ENCODE measurements around the gene SH3PXD2B.

Gene SH3PXD2B

GRCh38 chr5:172407822-172408221, 46.5 kb downstream of the SH3PXD2B start:
- TF ChIP-seq CTCF (IDR thresholded peaks at IDR 0.05; ENCODE audit: low read depth, low read length, missing control alignments), result no peak
- no peak overlapping the region for H3K4me3 ChIP-seq (ENCODE audit: low read depth, low read length)
- no peak for DNase-seq (ENCODE audit: low read depth)

GRCh38 chr5:172407241-172407691, 47.1 kb downstream of the SH3PXD2B start:
- no peak overlapping the region for H3K4me3 ChIP-seq (ENCODE audit: low read depth, low read length)
- no peak for DNase-seq (ENCODE audit: low read depth)
- TF ChIP-seq CTCF (IDR thresholded peaks at IDR 0.05; ENCODE audit: low read depth, low read length, missing control alignments), result no peak

GRCh38 chr5:172405226-172406107, 48.9 kb downstream of the SH3PXD2B start:
- TF ChIP-seq CTCF (IDR thresholded peaks at IDR 0.05; ENCODE audit: low read depth, low read length, missing control alignments), result no peak
- DNase-seq (ENCODE audit: low read depth), result no peak
- H3K4me3 ChIP-seq (ENCODE audit: low read depth, low read length), result no peak overlapping the region

GRCh38 chr5:172404746-172405145, 49.6 kb downstream of the SH3PXD2B start:
- no peak for TF ChIP-seq CTCF (IDR thresholded peaks at IDR 0.05; ENCODE audit: low read depth, low read length, missing control alignments)
- DNase-seq (ENCODE audit: low read depth), result no peak
- H3K4me3 ChIP-seq (ENCODE audit: low read depth, low read length), result no peak overlapping the region

DNA sequence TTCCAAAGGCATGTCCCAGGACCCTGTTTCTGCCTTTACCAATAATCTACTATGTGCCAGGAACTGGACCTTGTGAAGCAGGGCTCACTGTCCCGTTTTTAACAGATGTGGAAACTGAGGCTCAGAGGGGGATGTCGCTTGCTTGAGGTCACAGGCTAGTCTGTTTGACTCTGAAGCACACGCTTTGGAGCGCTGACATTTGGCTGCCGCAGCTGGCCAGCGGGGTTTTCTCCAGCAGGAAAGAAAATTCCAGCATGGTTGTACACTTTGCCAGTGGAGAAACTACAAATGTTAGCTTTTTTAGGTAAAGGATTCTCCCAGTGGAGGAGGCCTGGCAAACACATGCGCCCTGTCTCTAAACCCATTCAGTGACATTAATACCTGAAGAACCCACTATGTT, 50.5 kb downstream of the SH3PXD2B start:
- no peak for TF ChIP-seq CTCF (IDR thresholded peaks at IDR 0.05; ENCODE audit: low read depth, low read length, missing control alignments)
- no peak overlapping the region for H3K4me3 ChIP-seq (ENCODE audit: low read depth, low read length)

DNA sequence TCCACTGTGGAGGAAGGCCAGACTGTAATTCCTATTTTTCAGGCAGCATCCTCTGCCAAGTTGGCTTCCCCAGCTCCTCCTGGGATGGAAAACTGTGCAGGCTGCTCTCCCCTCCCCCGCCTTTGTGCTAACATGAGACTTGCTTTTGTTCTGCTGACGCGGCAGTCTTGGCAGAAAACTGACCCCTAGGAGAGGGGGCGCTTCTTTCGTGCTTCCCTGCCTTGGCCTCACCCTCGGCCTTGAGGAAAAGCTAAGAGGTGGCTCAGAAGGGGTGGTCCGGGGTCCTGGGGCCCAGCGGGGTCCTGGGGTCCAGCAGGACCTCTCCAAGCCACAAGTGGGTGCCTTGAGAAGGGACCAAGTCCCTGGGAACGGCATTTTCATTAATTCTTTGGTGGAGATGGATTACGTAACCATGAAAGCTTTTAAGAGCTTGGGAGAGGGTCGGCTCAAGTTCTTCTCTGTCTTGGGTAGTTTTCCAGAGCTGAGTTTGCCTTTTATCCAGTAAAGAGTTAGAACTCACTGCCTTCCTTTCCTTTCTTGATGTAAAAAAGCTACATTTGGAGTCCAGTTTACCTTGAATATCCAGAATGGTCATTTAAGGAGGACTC, 51.0 kb downstream of the SH3PXD2B start:
- no peak for TF ChIP-seq CTCF (IDR thresholded peaks at IDR 0.05; ENCODE audit: low read depth, low read length, missing control alignments)
- no peak overlapping the region for H3K4me3 ChIP-seq (ENCODE audit: low read depth, low read length)
- DNase-seq (ENCODE audit: low read depth), result no peak

More for the DNA sequence above, 50.5 kb downstream of the SH3PXD2B start:
- no peak for DNase-seq (ENCODE audit: low read depth)

Measured in GM12864 (cell line).